Activated CD8-positive, alpha-beta memory T cell treated with anti-CD3 and anti-CD28 coated beads for 36 hours (primary cell): Measurements from ENCODE around the gene RAB4A. TPM values are rescaled to one million over a fixed set of nuclear protein-coding genes. Genes with fewer than 3 reads are reported as not detected.

Experiments
- CTCF ChIA-PET: fragments of 350-600 bp; sonication (Branson Sonifier 250); formaldehyde crosslinking; loops from one replicate; lab custom pipeline; 2021; ENCODE audit warnings: antibody characterized with exemption; lab: Charles Lee
- POLR2A ChIA-PET: fragments of 350-600 bp; sonication (Branson Sonifier 250); formaldehyde crosslinking; loops from one replicate; lab custom pipeline; 2021; ENCODE audit warnings: antibody characterized with exemption; lab: Charles Lee
- total RNA-seq, 2 experiments: library from RNA; stranded (reverse); gene quantifications; one replicate each; pipeline ENCODE4 v1.2.3, GENCODE V29; 2021

The RAB4A gene
- total RNA-seq = 10 to 100 TPM; 27.5 to 32.5 TPM

- POLR2A ChIA-PET = no interaction called here
- CTCF ChIA-PET = no interaction called here
These were observed at the start of gene RAB4A for GRCh38 chr1:229270547-229271447. Gene RAB4A, plus strand, starts transcription at chr1:229271111. Its CDS starts 229 bp downstream, at chr1:229271340.

GRCh38 chr1:229222081-229222480 is 48.8 kb upstream of the RAB4A start:
- ChIA-PET POLR2A (no interaction called here), CTCF (no interaction called here)

GRCh38 chr1:229223498-229223897 is 47.4 kb upstream of the RAB4A start:
- POLR2A ChIA-PET = no interaction called here
- CTCF ChIA-PET = no interaction called here

GRCh38 chr1:229224308-229224707 is 46.6 kb upstream of the RAB4A start:
- POLR2A ChIA-PET = no interaction called here
- CTCF ChIA-PET = interaction anchor here (1.6 kb wide), 1 partner anchor 489 kb away, joined by 4 read pairs; the partner anchor contains the start of gene RHOU

GRCh38 chr1:229225331-229225782 is 45.6 kb upstream of the RAB4A start:
- POLR2A ChIA-PET = no interaction called here
- CTCF ChIA-PET = interaction anchor here (1.6 to 4.0 kb wide), 2 partner anchors 490 to 561 kb away, joined by 4 to 28 read pairs; partner anchors contain the start of gene RHOU

- POLR2A ChIA-PET = no interaction called here
These were observed 44.1 kb upstream of the RAB4A start for GRCh38 chr1:229226796-229227195.

GRCh38 chr1:229227298-229227919 is 43.5 kb upstream of the RAB4A start:
- POLR2A ChIA-PET = no interaction called here

More at GRCh38 chr1:229226796-229227195, 44.1 kb upstream of the RAB4A start:
- CTCF ChIA-PET = interaction anchor here (0.6 to 4.0 kb wide), 15 partner anchors 9 to 575 kb away, joined by 3 to 28 read pairs (median 4); partner anchors contain the start of gene RHOU

GRCh38 chr1:229228522-229228921 is 42.4 kb upstream of the RAB4A start:
- POLR2A ChIA-PET = no interaction called here

More at GRCh38 chr1:229227298-229227919, 43.5 kb upstream of the RAB4A start:
- CTCF ChIA-PET = interaction anchor here (0.6 to 4.0 kb wide), 20 partner anchors 9 to 576 kb away, joined by 3 to 28 read pairs (median 4); partner anchors contain the start of gene RHOU

GRCh38 chr1:229229137-229229720 is 41.7 kb upstream of the RAB4A start:
- CTCF ChIA-PET = interaction anchor here (0.8 to 0.9 kb wide), 2 partner anchors 16 to 564 kb away, joined by 3 read pairs; no protein-coding TSS in a partner anchor
- POLR2A ChIA-PET = no interaction called here

More at GRCh38 chr1:229228522-229228921, 42.4 kb upstream of the RAB4A start:
- CTCF ChIA-PET = interaction anchor here (0.8 to 4.0 kb wide), 6 partner anchors 27 to 566 kb away, joined by 3 to 28 read pairs (median 4); no protein-coding TSS in a partner anchor

- CTCF ChIA-PET = interaction anchor here (0.9 kb wide), 1 partner anchor 16 kb away, joined by 3 read pairs; no protein-coding TSS in a partner anchor
These were observed 41.2 kb upstream of the RAB4A start for GRCh38 chr1:229229721-229230139.

GRCh38 chr1:229230140-229230892 is 40.6 kb upstream of the RAB4A start:
- POLR2A ChIA-PET = no interaction called here
- CTCF ChIA-PET = interaction anchor here (0.9 kb wide), 1 partner anchor 15 kb away, joined by 3 read pairs; no protein-coding TSS in a partner anchor

More at GRCh38 chr1:229229721-229230139, 41.2 kb upstream of the RAB4A start:
- POLR2A ChIA-PET = no interaction called here

GRCh38 chr1:229230893-229231753 is 39.8 kb upstream of the RAB4A start:
- CTCF ChIA-PET = no interaction called here
- POLR2A ChIA-PET = no interaction called here

GRCh38 chr1:229231754-229232119 is 39.2 kb upstream of the RAB4A start:
- ChIA-PET POLR2A (no interaction called here), CTCF (no interaction called here)

GRCh38 chr1:229234870-229235472 is 35.9 kb upstream of the RAB4A start:
- ChIA-PET CTCF (no interaction called here), POLR2A (no interaction called here)

GRCh38 chr1:229237320-229237719 is 33.6 kb upstream of the RAB4A start:
- CTCF ChIA-PET = interaction anchor here (1.5 kb wide), 1 partner anchor 10 kb away, joined by 5 read pairs; no protein-coding TSS in a partner anchor
- POLR2A ChIA-PET = no interaction called here

GRCh38 chr1:229238231-229238630 is 32.7 kb upstream of the RAB4A start:
- ChIA-PET POLR2A (no interaction called here), CTCF (no interaction called here)
